Trophoblast cell (in vitro differentiated cells and primary cell): ENCODE measurements around the gene MTRFR.

Experiments
- DNase-seq, 2 donors: peaks; one replicate each; pipeline ENCODE4 v3.0.0-alpha.2; 2016
- H2AFZ ChIP-seq: 2 replicates; pipeline ENCODE4 v1.6.1; 2013; ENCODE audit warnings: low read length, moderate library complexity, mild to moderate bottlenecking; ENCODE audit not compliant: insufficient read depth, poor library complexity
- H2AK5ac ChIP-seq: 2 replicates; pipeline ENCODE4 v1.6.1; 2013; ENCODE audit warnings: mild to moderate bottlenecking, low read length
- H2BK120ac ChIP-seq: 2 replicates; pipeline ENCODE4 v1.6.1; 2013; ENCODE audit warnings: low read length, mild to moderate bottlenecking, moderate library complexity; ENCODE audit not compliant: insufficient read depth, poor library complexity
- H2BK12ac ChIP-seq: 2 replicates; pipeline ENCODE4 v1.6.1; 2013; ENCODE audit warnings: mild to moderate bottlenecking, low read length, moderate library complexity
- H2BK5ac ChIP-seq: 2 replicates; pipeline ENCODE4 v1.6.1; 2013; ENCODE audit warnings: low read length, low read depth, moderate library complexity, mild to moderate bottlenecking; ENCODE audit not compliant: poor library complexity
- H3K14ac ChIP-seq: 2 replicates; pipeline ENCODE4 v1.6.1; 2013; ENCODE audit warnings: mild to moderate bottlenecking, low read length
- H3K18ac ChIP-seq: 2 replicates; pipeline ENCODE4 v1.6.1; 2013; ENCODE audit warnings: mild to moderate bottlenecking, low read length
- H3K23ac ChIP-seq: 2 replicates; pipeline ENCODE4 v1.6.1; 2013; ENCODE audit warnings: low read length
- H3K27ac ChIP-seq: 2 replicates; pipeline ENCODE4 v1.5.1; 2013; ENCODE audit warnings: low read depth, mild to moderate bottlenecking, inconsistent platforms, low read length, moderate library complexity
- H3K27me3 ChIP-seq: 2 replicates; pipeline ENCODE4 v1.6.1; 2013; ENCODE audit warnings: inconsistent platforms, mild to moderate bottlenecking, low read length, moderate library complexity; ENCODE audit not compliant: insufficient read depth
- H3K36me3 ChIP-seq, 2 experiments: 1 replicate in 1 of 2; 2 replicates in 1 of 2; pipeline ENCODE4 v1.6.1; 2013; ENCODE audit warnings: low read length in 2 of 2, mild to moderate bottlenecking in 2 of 2, moderate library complexity in 1 of 2; ENCODE audit not compliant: insufficient read depth in 2 of 2, control insufficient read depth in 1 of 2
- H3K4ac ChIP-seq: 2 replicates; pipeline ENCODE4 v1.6.1; 2013; ENCODE audit warnings: low read depth, mild to moderate bottlenecking, low read length, moderate library complexity
- H3K4me1 ChIP-seq, 2 experiments: 1 replicate in 1 of 2; 2 replicates in 1 of 2; pipeline ENCODE4 v1.6.1; 2013; ENCODE audit warnings: low read length in 2 of 2, mild to moderate bottlenecking in 2 of 2, moderate library complexity in 1 of 2; ENCODE audit not compliant: insufficient read depth in 2 of 2, control insufficient read depth in 1 of 2
- H3K4me2 ChIP-seq: 2 replicates; pipeline ENCODE4 v1.6.1; 2013; ENCODE audit warnings: inconsistent platforms, mild to moderate bottlenecking, low read length, moderate library complexity
- H3K4me3 ChIP-seq: 2 replicates; pipeline ENCODE4 v1.5.1; 2013; ENCODE audit warnings: mild to moderate bottlenecking, low read depth, low read length, inconsistent platforms
- H3K79me1 ChIP-seq: one replicate; pipeline ENCODE4 v1.6.1; 2013; ENCODE audit warnings: low read length
- H3K79me2 ChIP-seq: 2 replicates; pipeline ENCODE4 v1.6.1; 2013; ENCODE audit warnings: low read length, mild to moderate bottlenecking; ENCODE audit not compliant: control insufficient read depth, insufficient read depth, poor library complexity
- H3K9ac ChIP-seq: 2 replicates; pipeline ENCODE4 v1.6.1; 2013; ENCODE audit warnings: mild to moderate bottlenecking, low read length
- H3K9me3 ChIP-seq: 2 replicates; pipeline ENCODE4 v1.6.1; 2013; ENCODE audit warnings: low read depth, mild to moderate bottlenecking, control low read depth, inconsistent platforms, low read length; ENCODE audit not compliant: insufficient read depth
- H4K12ac ChIP-seq: 2 replicates; pipeline ENCODE4 v1.6.1; 2013; ENCODE audit warnings: low read depth, mild to moderate bottlenecking, low read length, moderate library complexity
- H4K8ac ChIP-seq: 2 replicates; pipeline ENCODE4 v1.6.1; 2013; ENCODE audit warnings: low read depth, mild to moderate bottlenecking, low read length, moderate library complexity
- H4K91ac ChIP-seq: one replicate; pipeline ENCODE4 v1.6.1; 2013; ENCODE audit warnings: low read depth, mild to moderate bottlenecking, low read length, moderate library complexity
- WGBS: extraction: QIAGEN DNeasy Blood & Tissue Kit; methylation state at CpG from one replicate; pipeline ENCODE4 v1.1.7; 2013; ENCODE audit warnings: missing lambda C conversion rate; ENCODE audit not compliant: insufficient read length, insufficient coverage; ENCODE audit errors: extremely low coverage; 5-methylcytosine and 5-hydroxymethylcytosine counted together

Gene MTRFR

GRCh38 chr12:123273166-123273565 is 39.9 kb downstream of the MTRFR start:
- Histone ChIP-seq H3K4me3 (no peak overlapping the region), H3K36me3 (peaks cover 5 to 8% of the 10 kb centered on the region in 2 experiments), H3K79me1 (peaks cover 22% of the 10 kb centered on the region), H3K4me2 (no peak overlapping the region), H3K23ac (no peak overlapping the region), H4K91ac (no peak overlapping the region), H4K8ac (no peak overlapping the region), H3K14ac (no peak overlapping the region), H3K18ac (no peak overlapping the region), H3K4me1 (peaks cover 2 to 8% of the 10 kb centered on the region in 2 experiments), H2BK12ac (no peak overlapping the region), H3K9ac (no peak overlapping the region), H3K27me3 (no peaks in the 10 kb centered on the region), H2BK5ac (no peak overlapping the region), H3K79me2 (peaks cover 24% of the 10 kb centered on the region), H3K27ac (no peak overlapping the region), H2BK120ac (no peak overlapping the region), H2AFZ (no peak overlapping the region), H3K4ac (no peak overlapping the region), H2AK5ac (no peak overlapping the region), H3K9me3 (peaks cover 1% of the 10 kb centered on the region), H4K12ac (no peak overlapping the region)
- WGBS, result no CpG with 5 or more reads among the region's 15 CpGs
- no peak for DNase-seq

GRCh38 chr12:123278101-123278627 is 44.9 kb downstream of the MTRFR start:
- H3K4ac ChIP-seq, result no peak overlapping the region
- H3K9ac ChIP-seq, result no peak overlapping the region
- no peaks in the 10 kb centered on the region for H3K4me1 ChIP-seq
- DNase-seq, result peak in 1 of 2 donors; percentile 21
- no peak overlapping the region for H2BK120ac ChIP-seq
- no peak overlapping the region for H3K14ac ChIP-seq
- no peak overlapping the region for H3K27ac ChIP-seq
- H3K9me3 ChIP-seq, result no peaks in the 10 kb centered on the region
- H3K27me3 ChIP-seq, result no peaks in the 10 kb centered on the region
- H2BK5ac ChIP-seq, result no peak overlapping the region
- no peaks in the 10 kb centered on the region for H3K79me2 ChIP-seq
- H3K4me3 ChIP-seq, result no peak overlapping the region
- no peak overlapping the region for H4K8ac ChIP-seq
- H3K18ac ChIP-seq, result no peak overlapping the region
- H4K12ac ChIP-seq, result no peak overlapping the region
- H3K79me1 ChIP-seq, result no peaks in the 10 kb centered on the region
- H3K36me3 ChIP-seq, result no peaks in the 10 kb centered on the region
- no peak overlapping the region for H3K23ac ChIP-seq
- no peak overlapping the region for H2BK12ac ChIP-seq
- no peak overlapping the region for H2AK5ac ChIP-seq
- no peak overlapping the region for H3K4me2 ChIP-seq
- H4K91ac ChIP-seq, result no peak overlapping the region
- H2AFZ ChIP-seq, result no peak overlapping the region
- no CpG with 5 or more reads among the region's 2 CpGs for WGBS

- Histone ChIP-seq H3K79me1 (no peaks in the 10 kb centered on the region), H3K4me3 (no peak overlapping the region), H2BK5ac (no peak overlapping the region), H3K14ac (no peak overlapping the region), H3K9ac (no peak overlapping the region), H2AFZ (no peak overlapping the region), H4K12ac (no peak overlapping the region), H2BK12ac (no peak overlapping the region), H3K18ac (no peak overlapping the region), H3K23ac (no peak overlapping the region), H3K9me3 (no peaks in the 10 kb centered on the region), H3K4me2 (no peak overlapping the region), H3K79me2 (no peaks in the 10 kb centered on the region), H3K4ac (no peak overlapping the region), H3K27me3 (no peaks in the 10 kb centered on the region), H3K4me1 (no peaks in the 10 kb centered on the region), H2AK5ac (no peak overlapping the region), H4K8ac (no peak overlapping the region), H4K91ac (no peak overlapping the region), H3K36me3 (no peaks in the 10 kb centered on the region), H3K27ac (no peak overlapping the region), H2BK120ac (no peak overlapping the region)
- DNase-seq, result no peak
- no CpG with 5 or more reads among the region's 2 CpGs for WGBS
Observed at GRCh38 chr12:123280971-123281370, 47.7 kb downstream of the MTRFR start.

GRCh38 chr12:123282111-123282510 is 48.9 kb downstream of the MTRFR start:
- no peak overlapping the region for H3K18ac ChIP-seq
- no peaks in the 10 kb centered on the region for H3K4me1 ChIP-seq
- DNase-seq, result no peak
- H3K14ac ChIP-seq, result no peak overlapping the region
- H4K8ac ChIP-seq, result no peak overlapping the region
- no peak overlapping the region for H4K91ac ChIP-seq
- H3K27ac ChIP-seq, result no peak overlapping the region
- no peaks in the 10 kb centered on the region for H3K36me3 ChIP-seq
- no peak overlapping the region for H2BK120ac ChIP-seq
- H2AK5ac ChIP-seq, result no peak overlapping the region
- H3K9me3 ChIP-seq, result no peaks in the 10 kb centered on the region
- no peaks in the 10 kb centered on the region for H3K79me1 ChIP-seq
- no peak overlapping the region for H2AFZ ChIP-seq
- WGBS, result no CpG with 5 or more reads among the region's 10 CpGs
- H3K4me3 ChIP-seq, result no peak overlapping the region
- no peaks in the 10 kb centered on the region for H3K27me3 ChIP-seq
- H2BK12ac ChIP-seq, result no peak overlapping the region
- no peak overlapping the region for H3K4ac ChIP-seq
- H4K12ac ChIP-seq, result no peak overlapping the region
- no peak overlapping the region for H3K23ac ChIP-seq
- H3K79me2 ChIP-seq, result no peaks in the 10 kb centered on the region
- no peak overlapping the region for H3K4me2 ChIP-seq
- no peak overlapping the region for H3K9ac ChIP-seq
- H2BK5ac ChIP-seq, result no peak overlapping the region
